IMR-90 (cell line): ENCODE measurements around the gene HS3ST2. TPM values are rescaled to one million over a fixed set of nuclear protein-coding genes. Genes with fewer than 3 reads are reported as not detected.

Source experiments
- ATAC-seq: fragments of 200-7000 bp; cut with Tn5 transposase; 2 replicates; pipeline ENCODE4 v1.9.1; 2020; ENCODE audit warnings: low read depth, mild to moderate bottlenecking, moderate library complexity
- BruUV-seq: library from RNA; stranded (reverse); fragments of 400-500 nt; replicated peaks from 2 replicates; lab custom pipeline; 2021; lab: Mats Ljungman, UMichigan
- CTCF ChIA-PET: fragments of 300-600 bp; formaldehyde crosslinking; extraction: SDS; loops from one replicate; lab custom pipeline; 2021; ENCODE audit warnings: antibody characterized with exemption; lab: Yijun Ruan, JAX
- POLR2A ChIA-PET: fragments of 300-600 bp; sonication (Branson Sonifier 250); formaldehyde crosslinking; loops from one replicate; lab custom pipeline; 2022; ENCODE audit warnings: antibody characterized with exemption; ENCODE audit not compliant: unreplicated experiment; lab: Charles Lee
- DNase-seq: peaks from one replicate; pipeline ENCODE4 v3.0.0; 2013
- H2AFZ ChIP-seq: replicated peaks from 2 replicates; pipeline ENCODE3; 2013; ENCODE audit warnings: low read length, mild to moderate bottlenecking; ENCODE audit not compliant: poor library complexity
- H2AK5ac ChIP-seq: 2 replicates; pipeline ENCODE4 v1.6.1; 2013; ENCODE audit warnings: low read depth, low read length, inconsistent platforms
- H2AK9ac ChIP-seq: replicated peaks from 2 replicates; pipeline ENCODE3; 2013; ENCODE audit warnings: mild to moderate bottlenecking, low read depth, low read length, moderate library complexity; ENCODE audit not compliant: poor library complexity
- H2BK120ac ChIP-seq: 2 replicates; pipeline ENCODE4 v1.6.1; 2013; ENCODE audit warnings: low read depth, low read length, inconsistent platforms
- H2BK15ac ChIP-seq: 3 replicates; pipeline ENCODE4 v1.6.1; 2013; ENCODE audit warnings: low read depth, low read length, inconsistent platforms
- H2BK20ac ChIP-seq: 2 replicates; pipeline ENCODE4 v1.6.1; 2013; ENCODE audit warnings: low read depth, mild to moderate bottlenecking, inconsistent platforms, low read length, moderate library complexity
- H2BK5ac ChIP-seq: 2 replicates; pipeline ENCODE4 v1.6.1; 2013; ENCODE audit warnings: mild to moderate bottlenecking, low read depth, low read length, inconsistent platforms; ENCODE audit not compliant: poor library complexity, severe bottlenecking
- H3K14ac ChIP-seq: replicated peaks from 2 replicates; pipeline ENCODE4 v1.6.1; 2013; ENCODE audit warnings: low read depth, low read length, inconsistent platforms
- H3K18ac ChIP-seq: 2 replicates; pipeline ENCODE4 v1.6.1; 2013; ENCODE audit warnings: low read depth, low read length, control low read depth
- H3K23ac ChIP-seq: 2 replicates; pipeline ENCODE4 v1.6.1; 2013; ENCODE audit warnings: low read depth, low read length, inconsistent platforms
- H3K27ac ChIP-seq: 2 replicates; pipeline ENCODE4 v1.5.1; 2013; ENCODE audit warnings: mild to moderate bottlenecking, control low read depth, low read length; ENCODE audit not compliant: insufficient read depth
- H3K27me3 ChIP-seq: 2 replicates; pipeline ENCODE4 v1.6.1; 2013; ENCODE audit warnings: low read length; ENCODE audit not compliant: control insufficient read depth, insufficient read depth
- H3K36me3 ChIP-seq: 2 replicates; pipeline ENCODE4 v1.6.1; 2013; ENCODE audit warnings: low read length, mixed read lengths; ENCODE audit not compliant: control insufficient read depth, insufficient read depth
- H3K4ac ChIP-seq: 2 replicates; pipeline ENCODE4 v1.6.1; 2013; ENCODE audit warnings: low read depth, low read length, inconsistent platforms
- H3K4me1 ChIP-seq: 2 replicates; pipeline ENCODE4 v1.6.1; 2013; ENCODE audit warnings: low read length, mixed read lengths; ENCODE audit not compliant: control insufficient read depth, insufficient read depth
- H3K4me2 ChIP-seq: 2 replicates; pipeline ENCODE4 v1.6.1; 2013; ENCODE audit warnings: low read depth, mild to moderate bottlenecking, control low read depth, low read length, moderate library complexity
- H3K4me3 ChIP-seq: 2 replicates; pipeline ENCODE4 v1.5.1; 2013; ENCODE audit warnings: low read depth, mild to moderate bottlenecking, control low read depth, low read length, moderate library complexity; ENCODE audit not compliant: insufficient read depth
- H3K56ac ChIP-seq: 2 replicates; pipeline ENCODE4 v1.6.1; 2013; ENCODE audit warnings: low read length, inconsistent platforms; ENCODE audit not compliant: insufficient read depth; ENCODE audit errors: extremely low read depth
- H3K79me1 ChIP-seq, 2 experiments: 2 replicates each; pipeline ENCODE4 v1.6.1; 2013; ENCODE audit warnings: low read length in 2 of 2, inconsistent platforms in 1 of 2, low read depth in 1 of 2
- H3K9ac ChIP-seq: 2 replicates; pipeline ENCODE4 v1.6.1; 2013; ENCODE audit warnings: low read depth, low read length, control low read depth
- H3K9me1 ChIP-seq: 2 replicates; pipeline ENCODE4 v1.6.1; 2013; ENCODE audit warnings: low read length, inconsistent platforms; ENCODE audit not compliant: insufficient read depth
- H3K9me3 ChIP-seq: 2 replicates; pipeline ENCODE4 v1.6.1; 2013; ENCODE audit warnings: low read length; ENCODE audit not compliant: control insufficient read depth, insufficient read depth
- H4K20me1 ChIP-seq: 2 replicates; pipeline ENCODE4 v1.6.1; 2013; ENCODE audit warnings: low read length, inconsistent platforms; ENCODE audit not compliant: insufficient read depth
- H4K5ac ChIP-seq: 2 replicates; pipeline ENCODE4 v1.6.1; 2013; ENCODE audit warnings: mild to moderate bottlenecking, low read depth, low read length, control low read depth
- H4K8ac ChIP-seq, 2 experiments: 2 replicates each; pipeline ENCODE4 v1.6.1; 2013; ENCODE audit warnings: low read depth in 2 of 2, low read length in 2 of 2, control low read depth in 1 of 2, inconsistent platforms in 1 of 2
- H4K91ac ChIP-seq: 2 replicates; pipeline ENCODE4 v1.6.1; 2013; ENCODE audit warnings: low read depth, low read length, inconsistent platforms; ENCODE audit not compliant: insufficient read depth
- BHLHE40 ChIP-seq: fragments of 150-350 bp; IDR thresholded peaks from 2 replicates; pipeline ENCODE4 v1.6.1; 2016; ENCODE audit warnings: mild to moderate bottlenecking, low read depth, low read length
- CEBPB ChIP-seq: IDR thresholded peaks from 2 replicates; pipeline ENCODE4 v1.6.1; 2012; ENCODE audit warnings: low read depth, low read length, improper control_type of control experiment
- CHD1 ChIP-seq: IDR thresholded peaks from 2 replicates; pipeline ENCODE4 v1.6.1; 2012; ENCODE audit warnings: low read depth, low read length, improper control_type of control experiment
- MAFK ChIP-seq: IDR thresholded peaks from 2 replicates; pipeline ENCODE4 v1.6.1; 2012; ENCODE audit warnings: low read depth, low read length, improper control_type of control experiment
- MXI1 ChIP-seq: IDR thresholded peaks from 2 replicates; pipeline ENCODE4 v1.6.1; 2012; ENCODE audit warnings: low read depth, mild to moderate bottlenecking, low read length, moderate library complexity, borderline replicate concordance
- POLR2A ChIP-seq: IDR thresholded peaks from 2 replicates; pipeline ENCODE4 v1.6.1; 2012; ENCODE audit warnings: mild to moderate bottlenecking, low read depth, low read length
- RCOR1 ChIP-seq: IDR thresholded peaks from 2 replicates; pipeline ENCODE4 v1.6.1; 2012; ENCODE audit warnings: mild to moderate bottlenecking, low read length, improper control_type of control experiment; ENCODE audit not compliant: insufficient replicate concordance
- RFX5 ChIP-seq: IDR thresholded peaks from 2 replicates; pipeline ENCODE4 v1.8.0; 2012; ENCODE audit warnings: low read depth, mild to moderate bottlenecking, low read length, moderate library complexity
- WGBS, 2 experiments: methylation state at CpG; one replicate each; pipeline versions ENCODE4 v1.1.5 to v1.1.7; 2013; ENCODE audit warnings: missing lambda C conversion rate in 2 of 2; ENCODE audit not compliant: insufficient read length in 1 of 2; ENCODE audit errors: extremely low coverage in 2 of 2; 5-methylcytosine and 5-hydroxymethylcytosine counted together
- dilution Hi-C: fragments of 300-500 bp; cut with HindIII; formaldehyde crosslinking; loops from one replicate; pipeline ENCODE4 v1.14.3; 2018; ENCODE audit warnings: low sequenced_read_pairs; ENCODE audit not compliant: unreplicated experiment
- in situ Hi-C: fragments of 300-500 bp; cut with MboI; formaldehyde crosslinking; loops from 3 replicates; pipeline ENCODE4 v1.14.3; 2019; ENCODE audit warnings: low sequenced_read_pairs, inconsistent platforms, mixed read lengths
- intact Hi-C: fragments of 100-400 bp; cut with micrococcal nuclease; formaldehyde crosslinking; loops from 2 replicates; pipeline ENCODE4 v1.10.0; 2022
- polyA plus RNA-seq, 3 experiments: library from polyadenylated mRNA; depleted of rRNA; stranded (reverse); fragments of >200 nt; gene quantifications; 2 replicates each; pipeline ENCODE4 v1.2.3, GENCODE V29; 2012; ENCODE audit warnings: low replicate concordance in 1 of 3
- total RNA-seq: library from RNA; depleted of rRNA; stranded (reverse); fragments of >200 nt; gene quantifications from 2 replicates; pipeline ENCODE4 v1.2.3, GENCODE V29; 2012
- TF ChIP-seq, protein P1 (sequence below): fragments of 150-350 bp; IDR thresholded peaks from 2 replicates; pipeline ENCODE4 v1.6.1; 2017; ENCODE audit warnings: mild to moderate bottlenecking, antibody characterized with exemption, low read length, low read depth

HS3ST2 gene
- total and polyA plus RNA-seq, 2 of the 4 experiments (the other 2 are of a cell fraction), result not detected

DNA sequence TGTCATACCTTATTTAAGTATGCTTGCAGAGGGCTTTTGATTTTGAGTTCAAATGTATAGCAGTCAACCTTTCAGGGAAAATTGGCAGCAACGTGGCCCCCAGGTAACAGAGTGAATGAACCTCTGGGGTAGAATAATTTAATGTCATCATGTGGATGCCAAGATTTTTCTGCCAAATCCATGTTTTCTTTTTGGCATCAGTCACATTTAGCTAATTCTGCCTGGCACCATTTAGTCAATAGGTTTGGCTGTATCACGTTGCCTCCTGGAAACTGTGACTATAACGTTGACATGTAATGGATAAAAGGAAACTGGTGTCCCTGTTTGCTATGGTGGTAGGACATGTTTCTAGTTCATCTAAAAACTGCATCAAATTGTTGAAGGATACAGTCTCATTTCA, 115.5 kb downstream of the HS3ST2 start:
- no peaks in the 10 kb centered on the region for H3K9me3 ChIP-seq
- H3K27ac ChIP-seq, result no peak overlapping the region
- no peaks in the 10 kb centered on the region for H3K36me3 ChIP-seq
- no peak overlapping the region for H2AK5ac ChIP-seq
- dilution Hi-C loops, result no loop called here
- no peak overlapping the region for H4K91ac ChIP-seq
- no peak overlapping the region for H2AFZ ChIP-seq
- no peak overlapping the region for H2BK120ac ChIP-seq
- intact Hi-C loops, result no loop called here
- no peak for TF ChIP-seq RCOR1
- TF ChIP-seq, protein P1, sequence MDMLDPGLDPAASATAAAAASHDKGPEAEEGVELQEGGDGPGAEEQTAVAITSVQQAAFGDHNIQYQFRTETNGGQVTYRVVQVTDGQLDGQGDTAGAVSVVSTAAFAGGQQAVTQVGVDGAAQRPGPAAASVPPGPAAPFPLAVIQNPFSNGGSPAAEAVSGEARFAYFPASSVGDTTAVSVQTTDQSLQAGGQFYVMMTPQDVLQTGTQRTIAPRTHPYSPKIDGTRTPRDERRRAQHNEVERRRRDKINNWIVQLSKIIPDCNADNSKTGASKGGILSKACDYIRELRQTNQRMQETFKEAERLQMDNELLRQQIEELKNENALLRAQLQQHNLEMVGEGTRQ, result no peak
- TF ChIP-seq BHLHE40, result no peak
- TF ChIP-seq MXI1, result no peak
- TF ChIP-seq CEBPB, result no peak
- TF ChIP-seq MAFK, result no peak
- no peak for TF ChIP-seq POLR2A
- TF ChIP-seq RFX5, result no peak
- TF ChIP-seq CHD1, result no peak
- H3K56ac ChIP-seq, result no peak overlapping the region
- no peak overlapping the region for H3K23ac ChIP-seq
- no TSS peak for BruUV-seq
- no peaks in the 10 kb centered on the region for H3K27me3 ChIP-seq
- WGBS, 2 experiments, result 0% methylated on average over 1 of the region's 3 CpGs; no CpG with 5 or more reads in 1 of the 2 experiments
- no peak overlapping the region for H3K9ac ChIP-seq
- H3K4me2 ChIP-seq, result no peak overlapping the region
- POLR2A ChIA-PET, result no interaction called here
- ATAC-seq, result no peak
- no peak overlapping the region for H3K18ac ChIP-seq
- DNase-seq, result no peak
- in situ Hi-C loops, result no loop called here
- no peak overlapping the region for H3K4me3 ChIP-seq
- no peaks in the 10 kb centered on the region for H3K9me1 ChIP-seq
- H4K20me1 ChIP-seq, result no peaks in the 10 kb centered on the region
- CTCF ChIA-PET, result no interaction called here
- no peak overlapping the region for H2AK9ac ChIP-seq
- H3K4me1 ChIP-seq, result no peaks in the 10 kb centered on the region
- no peak overlapping the region for H4K5ac ChIP-seq
- no peak overlapping the region for H2BK20ac ChIP-seq
- no peak overlapping the region for H3K14ac ChIP-seq
- no peak overlapping the region for H2BK5ac ChIP-seq
- H2BK15ac ChIP-seq, result no peak overlapping the region
- no peak overlapping the region for H3K4ac ChIP-seq
- H3K79me1 ChIP-seq, result no peaks in the 10 kb centered on the region
- no peak overlapping the region for H4K8ac ChIP-seq
